ENCODE data around the gene SLC26A9.

DNA sequence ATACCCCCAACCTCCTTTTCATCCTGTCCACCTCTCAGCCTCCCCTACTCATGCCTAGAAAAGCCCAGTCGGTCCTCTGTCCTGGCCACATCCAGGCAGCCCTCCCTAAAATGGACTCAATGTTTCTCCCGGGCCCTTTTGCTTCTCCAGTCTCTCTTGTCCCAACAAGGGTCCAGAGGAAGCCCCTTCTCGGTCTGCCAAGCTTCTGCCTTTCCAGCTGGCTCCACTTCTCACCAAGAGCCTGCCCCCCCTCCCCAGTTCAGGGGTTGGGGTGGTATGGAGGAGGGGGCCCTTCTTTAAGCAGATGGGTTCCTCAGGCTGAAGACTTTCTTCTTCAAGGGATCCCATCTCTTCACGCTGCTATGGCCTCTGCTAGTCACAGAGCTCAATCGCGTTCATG is 36.0 kb upstream of the SLC26A9 start:
- no peak for TF ChIP-seq POLR2A (IDR thresholded peaks at IDR 0.05; ENCODE audit: low read depth, low read length)
- no peak for TF ChIP-seq POLR2AphosphoS5 (IDR thresholded peaks at IDR 0.05; ENCODE audit: low read depth, low read length)
